OCI-M1 (cell line): ENCODE results near the gene PTDSS2.

Experiments used
- DNase-seq: peaks from one replicate; lab custom pipeline; 2025; lab: John Stamatoyannopoulos, UW

PTDSS2 gene

DNA sequence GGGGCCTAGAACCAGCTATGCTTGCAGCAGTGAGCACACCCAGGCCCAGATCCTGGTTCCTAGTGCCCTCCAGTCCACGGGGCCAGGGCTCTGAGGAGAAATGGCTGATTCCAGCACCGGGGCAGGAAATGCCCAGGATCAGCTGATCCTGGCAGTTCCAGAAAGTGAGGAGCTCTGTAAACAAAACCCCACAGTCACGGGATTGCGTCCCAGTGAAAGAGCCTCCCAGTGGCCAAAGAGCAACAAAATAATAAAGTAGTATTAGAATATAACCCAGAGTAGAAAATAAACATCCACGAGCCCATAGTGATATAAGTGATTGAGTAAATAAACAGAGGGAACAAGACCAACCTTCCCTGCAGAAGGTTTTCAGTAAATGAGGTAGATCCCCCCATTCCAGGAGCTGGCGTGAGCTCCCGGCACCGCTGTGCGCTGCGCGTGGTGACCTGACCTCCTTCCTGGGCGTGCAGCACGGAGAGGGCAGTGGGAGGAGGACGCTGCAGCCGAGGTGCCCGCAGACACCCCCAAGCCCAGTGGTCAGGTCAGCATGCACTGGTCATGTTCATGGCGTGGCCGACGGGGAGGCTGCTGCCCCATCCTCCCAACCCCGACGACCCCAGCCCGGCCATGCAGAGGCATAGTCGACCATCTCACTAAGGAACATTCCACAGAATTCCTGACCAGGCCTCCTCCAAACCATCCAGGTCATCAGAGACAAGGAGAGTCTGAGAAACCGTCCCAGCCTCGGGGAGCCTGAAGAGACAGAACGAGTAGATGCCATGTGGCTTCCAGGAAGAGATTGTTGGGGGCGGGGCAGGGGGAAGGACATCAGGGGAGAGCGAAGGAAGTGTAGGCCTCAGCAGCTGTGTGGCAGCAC lies 19.8 kb downstream of the PTDSS2 start:
- no peak for DNase-seq

DNA sequence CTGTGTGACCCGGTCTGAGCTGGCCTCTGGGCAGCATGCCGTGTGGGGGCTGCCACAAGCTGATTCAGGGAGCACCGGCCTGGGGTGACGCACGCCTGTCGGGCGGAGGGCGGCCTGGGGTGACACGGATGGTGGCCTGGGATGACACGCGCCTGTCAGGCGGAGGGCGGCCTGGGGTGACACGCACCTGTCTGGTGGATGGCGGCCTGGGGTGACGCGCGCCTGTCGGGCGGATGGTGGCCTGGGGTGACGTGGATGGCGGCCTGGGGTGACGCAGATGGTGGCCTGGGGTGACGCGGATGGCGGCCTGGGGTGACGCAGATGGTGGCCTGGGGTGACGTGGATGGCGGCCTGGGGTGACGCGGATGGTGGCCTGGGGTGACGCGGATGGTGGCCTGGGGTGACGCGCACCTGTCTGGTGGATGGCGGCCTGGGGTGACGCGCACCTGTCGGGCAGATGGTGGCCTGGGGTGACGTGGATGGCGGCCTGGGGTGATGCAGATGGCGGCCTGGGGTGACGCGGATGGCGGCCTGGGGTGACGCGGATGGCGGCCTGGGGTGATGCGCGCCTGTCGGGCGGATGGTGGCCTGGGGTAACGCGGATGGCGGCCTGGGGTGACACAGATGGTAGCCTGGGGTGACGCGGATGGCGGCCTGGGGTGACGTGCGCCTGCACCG lies 21.5 kb downstream of the PTDSS2 start:
- DNase-seq, result no peak

DNA sequence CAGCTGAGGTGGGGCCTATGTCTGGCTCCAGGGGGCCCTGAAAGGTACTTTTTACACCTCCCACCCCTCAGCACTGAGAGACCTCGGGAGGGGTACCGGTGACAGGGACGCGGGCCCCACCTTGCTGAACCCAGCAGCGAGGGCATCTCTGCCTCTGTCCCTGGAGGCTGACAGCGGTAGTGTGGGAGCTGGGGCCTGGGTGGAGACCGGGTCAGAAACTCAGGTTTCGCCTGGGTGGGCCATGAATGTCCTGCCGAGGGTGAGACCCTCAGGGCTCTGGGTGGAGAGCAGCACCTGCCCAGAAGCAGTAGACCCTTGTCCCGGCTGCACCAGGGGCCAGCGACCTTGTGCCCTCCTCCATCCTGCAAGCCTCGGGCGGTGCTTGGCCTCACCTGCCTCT lies 22.2 kb downstream of the PTDSS2 start:
- no peak for DNase-seq

DNA sequence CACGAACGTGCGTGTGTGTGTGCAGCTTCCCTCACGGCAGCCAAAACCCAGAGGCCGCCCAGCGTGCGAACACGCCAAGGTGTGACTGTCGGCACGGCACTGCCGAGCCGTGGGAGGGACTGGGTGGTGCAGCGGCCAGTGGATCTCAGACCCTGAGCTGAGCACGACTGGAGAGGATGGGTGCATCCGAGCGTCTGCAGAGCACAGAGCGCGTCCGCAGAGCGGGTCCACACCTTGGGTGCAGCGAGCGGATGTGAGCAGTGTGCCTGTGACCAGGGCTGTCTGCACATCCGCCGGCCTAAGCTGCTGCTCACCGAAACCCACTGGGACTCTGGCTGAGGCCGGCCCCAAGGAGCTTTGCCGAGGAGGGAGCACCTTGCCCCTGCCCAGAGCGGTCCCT lies 22.7 kb downstream of the PTDSS2 start:
- DNase-seq, result no peak

DNA sequence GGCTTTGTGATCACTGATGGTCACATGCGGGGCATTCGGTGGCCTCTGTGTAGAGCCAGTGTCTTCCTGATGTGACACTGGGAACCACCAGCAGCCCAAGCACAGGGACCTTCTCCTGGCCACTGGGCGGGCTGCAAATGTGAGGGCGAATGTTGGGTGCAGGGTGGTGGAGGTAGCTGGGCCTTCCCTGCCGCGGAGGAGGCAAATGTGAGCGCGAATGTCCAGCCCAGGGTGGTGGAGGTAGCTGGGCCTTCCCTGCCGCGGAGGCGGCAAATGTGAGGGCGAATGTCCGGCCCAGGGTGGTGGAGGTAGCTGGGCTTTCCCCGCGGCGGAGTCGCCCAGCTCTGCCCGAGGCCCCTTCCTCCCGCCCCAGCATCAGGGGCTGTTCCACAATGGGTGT lies 23.3 kb downstream of the PTDSS2 start:
- DNase-seq, result no peak

DNA sequence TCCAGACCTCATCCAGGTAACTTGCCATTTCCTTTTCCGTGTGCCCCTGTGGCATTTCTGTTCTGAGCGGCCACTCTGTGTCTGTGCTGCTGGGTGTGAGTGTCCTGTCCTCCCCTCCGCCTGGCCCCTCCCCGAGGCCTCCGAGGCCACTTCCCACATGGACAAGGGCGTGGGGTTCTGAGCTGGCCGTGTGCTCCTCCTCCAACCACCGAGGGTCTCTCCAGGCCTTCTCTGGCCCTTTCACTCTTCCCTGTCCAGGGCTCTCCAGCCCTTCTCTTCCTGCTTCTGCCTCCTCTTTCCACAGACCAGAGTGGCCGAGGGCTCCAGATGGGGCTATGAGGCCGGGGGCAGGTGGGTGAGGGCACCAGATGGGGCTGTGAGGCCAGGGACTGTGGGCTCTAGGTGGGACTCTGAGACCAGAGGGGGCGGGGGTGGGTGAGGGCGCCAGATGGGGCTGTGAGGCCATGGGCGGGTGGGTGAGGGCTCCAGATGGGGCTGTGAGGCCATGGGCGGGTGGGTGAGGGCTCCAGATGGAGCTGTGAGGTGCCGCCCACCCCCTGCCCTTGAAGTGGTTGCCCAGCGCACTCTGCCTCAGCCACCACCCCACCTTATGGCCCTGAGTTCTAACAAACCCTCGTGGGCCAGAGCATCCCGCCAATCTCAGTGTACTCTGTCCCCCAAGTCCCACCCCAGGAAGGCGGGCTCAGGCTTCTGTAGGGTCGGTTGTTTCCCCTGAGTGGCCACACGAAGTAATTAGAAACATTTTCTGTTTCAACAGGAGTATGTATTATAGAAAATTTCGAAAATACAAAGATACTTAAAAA lies 24.1 kb downstream of the PTDSS2 start:
- no peak for DNase-seq

DNA sequence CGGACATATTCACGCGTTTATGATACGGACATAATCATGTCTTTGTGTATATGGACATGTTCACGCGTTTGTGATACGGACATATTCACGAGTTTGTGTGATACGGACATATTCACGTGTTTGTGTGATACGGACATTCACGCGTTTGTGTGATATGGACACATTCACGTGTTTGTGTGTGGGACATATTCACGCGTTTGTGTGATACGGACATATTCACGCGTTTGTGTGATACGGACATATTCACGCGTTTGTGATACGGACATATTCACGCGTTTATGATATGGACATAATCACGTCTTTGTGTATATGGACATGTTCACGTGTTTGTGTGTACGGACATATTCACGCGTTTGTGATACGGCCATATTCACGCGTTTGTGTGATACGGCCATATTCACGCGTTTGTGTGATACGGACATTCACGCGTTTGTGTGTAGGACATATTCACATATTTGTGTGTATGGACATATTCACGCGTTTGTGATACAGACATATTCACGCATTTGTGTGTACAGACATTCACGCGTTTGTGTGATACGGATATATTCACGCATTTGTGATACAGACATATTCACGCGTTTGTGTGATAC lies 24.9 kb downstream of the PTDSS2 start:
- no peak for DNase-seq

DNA sequence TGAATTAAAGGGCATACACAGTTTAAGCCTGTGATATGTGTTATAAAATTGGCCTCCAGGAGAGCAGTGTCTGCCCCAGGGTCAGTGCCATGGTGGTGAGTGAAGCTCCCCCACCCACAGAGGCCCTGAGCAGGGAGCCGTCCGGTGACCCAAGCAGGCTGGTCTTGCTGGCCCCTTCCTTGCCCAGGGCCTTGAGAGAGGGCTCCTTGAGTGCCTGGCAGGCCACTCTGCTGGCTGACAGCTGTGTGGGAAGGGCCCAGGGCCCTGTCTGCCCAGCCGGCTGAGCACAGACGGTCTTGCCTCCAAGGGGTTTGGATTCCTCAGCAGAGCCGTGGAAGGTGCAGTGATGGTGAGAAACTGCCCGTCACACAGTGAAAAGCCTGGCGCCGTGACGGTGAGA lies 25.9 kb downstream of the PTDSS2 start:
- no peak for DNase-seq

DNA sequence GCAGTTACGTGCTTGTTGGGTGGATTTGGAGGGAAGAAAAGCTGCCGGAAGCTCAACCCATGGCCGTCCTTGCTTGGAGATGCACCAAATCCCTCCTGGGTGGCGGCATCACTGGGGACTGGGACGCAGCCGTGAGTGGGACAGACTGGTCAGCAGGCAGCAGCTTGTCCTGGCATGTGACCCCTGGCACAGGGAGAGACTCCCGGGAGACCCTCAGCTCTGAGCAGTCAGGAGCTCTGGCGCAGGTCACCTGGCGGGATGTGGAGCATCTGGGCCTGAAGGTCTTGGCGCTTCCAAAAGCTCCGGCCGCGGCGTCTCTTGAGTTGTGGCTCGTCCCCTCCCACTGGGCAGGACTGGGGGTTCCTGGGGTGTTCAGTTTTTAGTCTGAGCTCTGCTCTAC lies 26.3 kb downstream of the PTDSS2 start:
- DNase-seq, result no peak

DNA sequence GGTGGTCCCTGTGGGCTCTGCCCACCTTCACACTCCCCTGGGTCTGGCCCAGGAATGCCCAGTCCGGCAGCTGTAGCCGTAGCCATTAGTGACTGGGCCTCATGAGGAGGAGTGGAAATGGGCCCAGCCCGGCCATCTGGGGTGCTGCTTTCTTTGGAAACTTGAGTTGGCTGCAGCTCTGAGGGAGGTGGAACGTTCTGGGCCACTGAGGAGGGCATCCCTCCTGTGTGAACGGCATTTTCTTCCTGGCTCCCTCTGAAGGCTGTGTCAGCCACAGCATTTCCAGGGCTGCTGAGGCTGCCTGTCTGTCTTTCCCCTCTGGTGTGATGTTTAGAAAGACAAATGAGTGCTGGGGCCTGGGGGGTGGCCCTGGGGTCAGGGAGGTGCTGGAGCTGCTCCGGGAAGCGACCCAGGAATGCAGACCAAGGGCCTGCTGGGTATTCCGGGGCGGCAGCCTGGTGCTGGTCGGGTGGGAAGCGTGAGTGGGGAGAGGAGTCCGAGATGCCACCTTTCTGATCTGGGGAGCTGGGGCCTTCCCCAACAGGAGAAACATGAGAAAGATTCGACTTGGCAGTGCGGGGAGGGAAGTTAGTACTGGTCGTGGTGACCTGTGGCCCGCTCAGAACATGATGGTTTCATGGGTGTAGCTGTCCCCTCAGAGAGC lies 27.1 kb downstream of the PTDSS2 start:
- DNase-seq, result no peak

DNA sequence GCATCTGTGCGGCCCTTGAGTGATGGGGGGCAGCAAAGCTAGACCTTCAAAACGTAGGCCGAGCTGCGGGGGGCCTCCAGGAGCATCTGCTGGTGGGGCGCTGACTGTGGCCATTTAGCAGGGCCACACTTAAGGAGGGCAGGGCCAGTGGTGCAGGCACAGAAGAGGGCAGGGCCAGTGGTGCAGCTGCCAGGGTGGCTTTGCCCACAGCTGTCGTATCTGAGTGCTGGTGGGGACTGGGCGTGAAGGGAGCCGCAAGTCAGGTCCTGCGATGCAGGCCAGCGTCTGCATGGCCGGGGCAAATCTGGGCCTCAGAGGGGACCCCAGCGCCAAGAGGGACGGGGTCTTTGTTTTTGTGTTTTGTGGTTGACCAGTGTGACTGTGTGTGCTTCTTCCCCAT lies 29.2 kb downstream of the PTDSS2 start:
- DNase-seq, result no peak

DNA sequence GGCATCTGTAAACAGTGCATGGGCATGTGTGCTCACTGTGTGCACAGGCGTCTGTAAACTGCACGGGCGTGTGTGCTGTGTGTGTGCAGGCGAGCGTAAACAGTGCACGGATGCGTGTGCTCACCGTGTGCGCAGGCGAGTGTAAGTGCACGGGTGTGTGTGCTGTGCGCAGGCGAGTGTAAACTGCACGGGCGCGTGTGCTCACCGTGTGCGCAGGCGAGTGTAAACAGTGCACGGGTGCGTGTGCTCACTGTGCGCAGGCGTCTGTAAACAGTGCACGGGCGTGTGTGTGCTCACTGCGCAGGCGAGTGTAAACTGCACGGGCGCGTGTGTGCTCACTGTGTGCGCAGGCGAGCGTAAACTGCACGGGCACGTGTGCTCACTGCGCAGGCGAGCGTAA lies 34.5 kb downstream of the PTDSS2 start:
- DNase-seq, result no peak

DNA sequence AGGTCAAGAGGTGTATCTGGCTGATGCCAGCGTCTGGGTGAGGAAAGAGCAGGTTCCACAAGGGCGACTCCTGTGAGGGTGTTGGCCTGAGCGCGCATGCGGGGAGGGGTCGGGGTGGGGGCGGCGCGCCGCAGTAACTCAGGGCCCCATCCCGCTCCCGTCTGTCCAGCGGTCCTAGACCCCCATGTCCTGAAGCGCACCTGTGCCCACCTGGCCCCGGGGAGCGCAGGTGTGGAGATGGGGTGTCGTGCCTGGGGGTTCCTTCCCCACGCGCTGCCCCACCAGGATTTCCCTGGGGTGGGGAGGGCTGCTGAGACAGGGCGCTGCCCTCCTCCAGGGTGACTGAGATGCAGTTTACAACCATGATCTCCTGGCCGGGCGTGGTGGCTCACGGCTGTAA lies 36.1 kb downstream of the PTDSS2 start:
- no peak for DNase-seq

DNA sequence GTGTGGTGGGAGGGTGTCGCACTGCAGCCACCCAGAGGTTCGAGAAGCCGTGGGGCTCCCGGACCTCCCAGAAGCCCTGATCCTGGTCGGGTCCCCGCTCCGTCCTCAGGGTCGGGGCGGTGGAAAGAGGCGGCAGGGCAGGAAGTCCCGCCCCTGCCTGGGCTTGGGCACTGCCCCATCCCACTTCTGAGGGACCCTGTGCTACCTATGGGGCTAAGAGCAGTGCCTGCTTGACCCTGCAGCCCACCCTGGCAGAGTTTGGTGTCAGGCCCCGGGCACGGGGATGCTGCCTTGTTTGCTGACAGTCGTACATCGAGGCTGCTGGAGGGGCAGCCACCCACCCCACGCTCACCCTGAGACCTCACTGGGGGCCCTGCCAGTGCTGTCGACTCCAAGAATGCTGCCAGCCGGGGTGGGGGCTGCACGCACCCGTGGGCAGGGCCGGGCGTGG lies 37.5 kb downstream of the PTDSS2 start:
- no peak for DNase-seq

DNA sequence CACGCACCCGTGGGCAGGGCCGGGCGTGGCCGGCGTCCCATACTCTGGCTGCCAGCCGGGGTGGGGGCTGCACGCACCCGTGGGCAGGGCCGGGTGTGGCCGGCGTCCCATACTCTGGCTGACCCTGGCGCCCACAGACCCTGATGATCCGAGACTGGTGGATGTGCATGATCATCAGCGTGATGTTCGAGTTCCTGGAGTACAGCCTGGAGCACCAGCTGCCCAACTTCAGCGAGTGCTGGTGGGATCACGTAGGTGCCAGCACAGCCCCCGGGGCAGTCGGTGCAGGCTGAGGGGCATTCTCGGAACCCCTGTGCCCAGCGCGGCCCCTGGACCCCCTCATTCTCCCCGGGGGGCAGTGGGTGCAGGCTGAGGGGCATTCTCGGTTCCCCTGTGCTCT lies 38.0 kb downstream of the PTDSS2 start:
- DNase-seq, result no peak

DNA sequence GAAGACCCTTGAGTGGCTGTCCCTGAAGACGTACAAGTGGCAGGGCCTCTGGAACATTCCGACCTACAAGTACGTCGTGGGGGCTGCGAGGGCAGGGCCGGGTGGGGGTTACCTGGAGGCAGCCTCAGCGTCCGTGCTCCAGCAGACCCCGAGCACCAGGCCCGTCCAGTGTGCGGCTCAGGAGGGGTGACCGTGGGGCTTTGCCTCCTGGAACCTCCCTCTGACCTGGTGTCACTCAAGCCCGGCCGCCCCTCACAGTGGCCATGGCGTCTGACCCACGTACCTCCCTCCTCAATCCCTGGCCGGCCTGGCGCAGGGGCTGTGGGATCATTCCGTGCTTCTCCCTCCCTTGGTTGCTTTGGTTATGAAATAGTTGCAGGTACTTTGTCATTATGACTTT lies 38.5 kb downstream of the PTDSS2 start:
- no peak for DNase-seq

DNA sequence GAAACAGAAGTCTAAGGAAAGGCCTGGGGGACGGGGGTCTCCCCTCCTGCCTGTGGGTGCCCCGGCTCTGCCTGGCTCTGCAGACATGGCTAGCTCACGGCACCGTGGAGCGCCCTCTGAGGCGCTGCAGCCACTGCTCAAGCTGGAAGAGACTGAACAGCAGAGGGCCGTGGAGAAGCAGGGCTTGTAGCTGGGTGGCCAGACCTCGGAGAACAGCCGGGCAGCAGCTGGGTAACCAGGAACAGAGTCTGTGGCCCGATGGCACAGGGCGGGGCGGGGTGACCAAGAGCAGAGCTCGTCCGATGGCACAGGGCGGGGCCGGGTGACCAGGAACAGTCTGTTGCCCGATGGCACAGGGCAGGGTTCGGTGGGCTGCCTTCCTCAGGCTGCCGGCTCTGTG lies 38.9 kb downstream of the PTDSS2 start:
- no peak for DNase-seq

DNA sequence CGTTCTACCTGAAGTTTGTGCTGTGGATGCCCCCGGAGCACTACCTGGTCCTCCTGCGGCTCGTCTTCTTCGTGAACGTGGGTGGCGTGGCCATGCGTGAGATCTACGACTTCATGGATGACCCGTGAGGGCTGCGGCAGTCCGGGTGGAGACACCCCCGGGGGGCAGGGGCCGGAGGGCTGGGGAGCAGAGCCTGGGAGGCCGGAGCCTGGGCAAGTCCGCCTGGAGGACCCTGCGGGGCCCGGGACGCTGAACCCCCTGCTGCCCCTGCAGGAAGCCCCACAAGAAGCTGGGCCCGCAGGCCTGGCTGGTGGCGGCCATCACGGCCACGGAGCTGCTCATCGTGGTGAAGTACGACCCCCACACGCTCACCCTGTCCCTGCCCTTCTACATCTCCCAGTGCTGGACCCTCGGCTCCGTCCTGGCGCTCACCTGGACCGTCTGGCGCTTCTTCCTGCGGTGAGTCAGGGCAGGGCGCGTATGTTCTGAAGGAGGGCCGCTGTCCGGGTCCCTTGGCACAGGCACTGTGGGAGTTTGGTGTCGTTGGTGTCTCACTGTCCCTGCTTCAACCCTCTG lies 39.6 kb downstream of the PTDSS2 start:
- DNase-seq, result no peak

DNA sequence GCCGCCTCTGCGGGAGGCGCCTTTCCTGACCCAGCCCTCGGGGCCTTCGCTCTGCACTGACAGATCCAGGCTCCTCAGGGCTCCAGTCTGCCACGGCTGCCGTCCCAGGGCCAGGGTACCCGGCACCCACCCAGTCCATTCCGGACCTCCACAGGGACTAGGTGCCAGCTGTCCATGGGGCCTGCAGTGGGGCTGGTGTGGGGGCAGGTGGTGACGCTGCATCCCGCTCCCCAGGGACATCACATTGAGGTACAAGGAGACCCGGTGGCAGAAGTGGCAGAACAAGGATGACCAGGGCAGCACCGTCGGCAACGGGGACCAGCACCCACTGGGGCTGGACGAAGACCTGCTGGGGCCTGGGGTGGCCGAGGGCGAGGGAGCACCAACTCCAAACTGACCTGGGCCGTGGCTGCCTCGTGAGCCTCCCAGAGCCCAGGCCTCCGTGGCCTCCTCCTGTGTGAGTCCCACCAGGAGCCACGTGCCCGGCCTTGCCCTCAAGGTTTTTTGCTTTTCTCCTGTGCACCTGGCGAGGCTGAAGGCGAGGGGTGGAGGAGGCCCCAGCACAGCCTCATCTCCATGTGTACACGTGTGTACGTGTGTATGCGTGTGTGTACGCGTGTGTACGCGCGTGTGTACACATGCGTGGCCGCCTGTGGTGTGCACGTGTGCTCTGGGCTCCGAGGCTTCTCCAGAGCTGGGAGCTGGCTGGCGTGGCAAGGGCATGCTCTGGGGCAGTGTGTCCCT lies 40.3 kb downstream of the PTDSS2 start:
- DNase-seq, result no peak

DNA sequence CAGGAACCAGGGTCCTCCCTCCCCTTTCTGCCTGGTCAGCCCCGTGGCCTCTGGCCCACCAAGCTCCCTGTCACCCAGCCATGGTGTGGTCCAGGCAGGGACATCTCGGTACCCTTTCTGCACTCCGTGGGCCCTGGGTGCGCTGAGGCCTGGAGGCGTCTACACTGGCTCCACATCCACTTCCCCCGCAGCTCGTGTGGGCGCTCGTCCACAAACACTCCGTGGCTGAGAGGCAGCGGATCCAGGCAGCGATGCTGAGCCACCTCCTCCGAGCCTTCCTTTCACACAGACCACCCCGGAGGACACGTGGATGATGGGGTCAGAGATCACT lies 40.8 kb downstream of the PTDSS2 start:
- DNase-seq, result no peak

DNA sequence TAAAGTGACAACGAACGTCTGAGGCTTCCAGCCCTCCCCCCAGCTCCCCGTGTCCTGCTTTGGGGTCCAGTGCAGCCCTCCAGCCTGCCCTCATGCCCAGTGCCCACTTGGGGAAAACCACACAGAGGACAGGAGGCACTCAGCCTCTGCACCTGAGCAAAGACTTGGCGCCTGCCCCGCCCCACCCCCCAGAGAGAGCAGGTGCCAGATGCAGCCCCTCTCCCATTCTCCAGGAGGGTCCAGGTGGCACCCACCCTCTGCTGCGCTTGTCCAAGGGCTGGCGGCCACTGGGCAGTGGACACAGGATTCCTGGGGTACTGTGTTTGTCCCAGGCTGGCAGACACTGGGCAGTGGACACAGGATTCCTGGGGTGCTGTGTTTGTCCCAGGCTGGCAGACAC lies 41.3 kb downstream of the PTDSS2 start:
- no peak for DNase-seq
